ENCODE results near the gene CLHC1.
"Not testable (repeated sequence)": the region's sequence is repeated elsewhere in the genome, so short reads cannot be mapped to it uniquely, and the experiment has no call there.

The CLHC1 gene

GRCh38 chr2:55152475-55153412, 79.3 kb downstream of the CLHC1 start:
- DNase-seq (ENCODE audit: low spot score), result no peak

- no peak for DNase-seq (ENCODE audit: low spot score)
Observed at GRCh38 chr2:55151733-55152433, 80.2 kb downstream of the CLHC1 start.

- no peak for DNase-seq (ENCODE audit: low spot score)
Observed at GRCh38 chr2:55150834-55151233, 81.3 kb downstream of the CLHC1 start.

- no peak for DNase-seq (ENCODE audit: low spot score)
Observed at GRCh38 chr2:55148269-55148668, 83.8 kb downstream of the CLHC1 start.

- DNase-seq (ENCODE audit: low spot score), result no peak
Observed at GRCh38 chr2:55147531-55147930, 84.6 kb downstream of the CLHC1 start.

GRCh38 chr2:55147041-55147440, 85.1 kb downstream of the CLHC1 start:
- DNase-seq (ENCODE audit: low spot score), result no peak

- no peak for DNase-seq (ENCODE audit: low spot score)
Observed at GRCh38 chr2:55146263-55146662, 85.8 kb downstream of the CLHC1 start.

GRCh38 chr2:55144922-55145820, 86.9 kb downstream of the CLHC1 start:
- no peak for DNase-seq (ENCODE audit: low spot score)

GRCh38 chr2:55143706-55144105, 88.4 kb downstream of the CLHC1 start:
- not testable (repeated sequence) for DNase-seq (ENCODE audit: low spot score)

- DNase-seq (ENCODE audit: low spot score), result no peak
Observed at GRCh38 chr2:55142518-55142917, 89.6 kb downstream of the CLHC1 start.

GRCh38 chr2:55141572-55142413, 90.3 kb downstream of the CLHC1 start:
- DNase-seq (ENCODE audit: low spot score), result no peak

- DNase-seq (ENCODE audit: low spot score), result no peak
Observed at GRCh38 chr2:55140316-55141219, 91.5 kb downstream of the CLHC1 start.

- DNase-seq (ENCODE audit: low spot score), result no peak
Observed at GRCh38 chr2:55139305-55139704, 92.8 kb downstream of the CLHC1 start.

- DNase-seq (ENCODE audit: low spot score), result no peak
Observed at GRCh38 chr2:55138882-55139229, 93.2 kb downstream of the CLHC1 start.

- DNase-seq (ENCODE audit: low spot score), result no peak
Observed at GRCh38 chr2:55138014-55138881, 93.8 kb downstream of the CLHC1 start.

GRCh38 chr2:55137024-55137958, 94.8 kb downstream of the CLHC1 start:
- no peak for DNase-seq (ENCODE audit: low spot score)

- DNase-seq (ENCODE audit: low spot score), result no peak
Observed at GRCh38 chr2:55136138-55136541, 96.0 kb downstream of the CLHC1 start.

- DNase-seq (ENCODE audit: low spot score), result no peak
Observed at GRCh38 chr2:55135491-55135890, 96.6 kb downstream of the CLHC1 start.

All from LoVo (cell line).